ENCODE results near the gene CCNJL. TPM values are rescaled to one million over a fixed set of nuclear protein-coding genes. Genes with fewer than 3 reads are reported as not detected.

CCNJL gene
- total RNA-seq, 2 experiments from 2014 or later = not detected

DNA sequence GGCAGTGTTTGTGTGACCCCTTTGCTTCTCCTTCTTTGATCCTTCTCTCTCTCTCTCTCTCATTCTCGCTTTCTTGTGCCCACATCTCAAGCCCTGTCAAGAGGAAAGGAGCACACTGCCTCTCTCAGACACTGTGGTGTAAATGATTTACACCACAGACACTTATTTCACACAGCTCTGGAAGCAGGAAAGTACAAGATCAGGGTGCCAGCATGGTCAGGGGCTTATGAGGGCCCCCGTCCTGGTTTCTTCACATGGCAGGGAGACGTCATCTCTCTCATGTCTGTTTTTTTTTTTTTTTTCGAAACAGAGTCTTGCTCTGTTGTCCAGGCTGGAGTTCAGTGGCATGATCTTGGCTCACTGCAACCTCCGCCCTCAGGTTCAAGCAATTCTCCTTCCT, 76.6 kb downstream of the CCNJL start:
- POLR2A ChIA-PET = interaction anchor here (0.7 kb wide), 1 partner anchor 112 kb away, joined by 4 read pairs; no protein-coding TSS in a partner anchor
- no peak overlapping the region for H3K4me2 ChIP-seq (ENCODE audit: low read length)
- no peak for DNase-seq (ENCODE audit: low spot score)
- H3K36me3 ChIP-seq (ENCODE audit: insufficient read depth, low read length) = no peaks in the 10 kb centered on the region
- H3K9me3 ChIP-seq (ENCODE audit: low read length) = no peaks in the 10 kb centered on the region
- no peaks in the 10 kb centered on the region for H3K4me1 ChIP-seq (ENCODE audit: insufficient read depth, low read length, poor library complexity, severe bottlenecking)
- no peak overlapping the region for H2AFZ ChIP-seq (ENCODE audit: low read length)
- H3K27ac ChIP-seq (ENCODE audit: low read depth, low read length, poor library complexity, severe bottlenecking) = no peak overlapping the region
- no peaks in the 10 kb centered on the region for H4K20me1 ChIP-seq (ENCODE audit: insufficient read depth, low read length)
- no peaks in the 10 kb centered on the region for H3K79me2 ChIP-seq (ENCODE audit: insufficient read depth, low read depth, low read length)
- TF ChIP-seq, protein P1, sequence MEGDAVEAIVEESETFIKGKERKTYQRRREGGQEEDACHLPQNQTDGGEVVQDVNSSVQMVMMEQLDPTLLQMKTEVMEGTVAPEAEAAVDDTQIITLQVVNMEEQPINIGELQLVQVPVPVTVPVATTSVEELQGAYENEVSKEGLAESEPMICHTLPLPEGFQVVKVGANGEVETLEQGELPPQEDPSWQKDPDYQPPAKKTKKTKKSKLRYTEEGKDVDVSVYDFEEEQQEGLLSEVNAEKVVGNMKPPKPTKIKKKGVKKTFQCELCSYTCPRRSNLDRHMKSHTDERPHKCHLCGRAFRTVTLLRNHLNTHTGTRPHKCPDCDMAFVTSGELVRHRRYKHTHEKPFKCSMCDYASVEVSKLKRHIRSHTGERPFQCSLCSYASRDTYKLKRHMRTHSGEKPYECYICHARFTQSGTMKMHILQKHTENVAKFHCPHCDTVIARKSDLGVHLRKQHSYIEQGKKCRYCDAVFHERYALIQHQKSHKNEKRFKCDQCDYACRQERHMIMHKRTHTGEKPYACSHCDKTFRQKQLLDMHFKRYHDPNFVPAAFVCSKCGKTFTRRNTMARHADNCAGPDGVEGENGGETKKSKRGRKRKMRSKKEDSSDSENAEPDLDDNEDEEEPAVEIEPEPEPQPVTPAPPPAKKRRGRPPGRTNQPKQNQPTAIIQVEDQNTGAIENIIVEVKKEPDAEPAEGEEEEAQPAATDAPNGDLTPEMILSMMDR (conservative IDR thresholded peaks at IDR 0.05; ENCODE audit: low read length) = no peak
- TF ChIP-seq EZH2phosphoT487 (IDR thresholded peaks at IDR 0.05; ENCODE audit: borderline replicate concordance, low read depth, low read length) = no peak
- H3K9me2 ChIP-seq (ENCODE audit: insufficient read depth, low read length) = no peaks in the 10 kb centered on the region
- CTCF ChIA-PET (ENCODE audit: unreplicated experiment) = no interaction called here
- no peak overlapping the region for H3K4me3 ChIP-seq (ENCODE audit: low read depth, low read length, poor library complexity, severe bottlenecking)
- intact Hi-C loops (cut with micrococcal nuclease; ENCODE audit: unreplicated experiment) = loop anchor here (2.0 kb wide), 1 partner anchor 37 kb away; no protein-coding TSS in a partner anchor
- BruUV-seq (replicated peaks) = no TSS peak

DNA sequence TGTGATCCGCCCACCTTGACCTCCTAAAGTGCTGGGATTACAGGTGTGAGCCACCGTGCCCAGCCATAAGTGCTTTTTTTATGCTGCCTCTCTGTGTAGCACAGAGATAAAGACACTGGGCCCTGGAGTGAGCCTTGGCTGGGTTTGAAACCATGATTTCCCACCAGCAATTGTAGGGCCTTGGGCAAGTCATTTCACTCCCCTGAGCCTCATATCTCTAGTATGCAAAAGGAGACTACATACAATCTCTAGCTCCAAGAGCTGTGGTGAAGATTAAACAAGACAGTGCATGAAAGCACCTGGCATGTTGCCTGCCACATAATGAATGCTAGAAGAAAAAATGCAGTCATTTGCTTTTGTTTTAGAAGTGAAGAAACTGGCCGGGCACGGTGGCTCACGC, 79.1 kb downstream of the CCNJL start:
- Histone ChIP-seq H2AFZ (ENCODE audit: low read length) (no peak overlapping the region), H3K9me3 (ENCODE audit: low read length) (no peaks in the 10 kb centered on the region), H3K9me2 (ENCODE audit: insufficient read depth, low read length) (no peaks in the 10 kb centered on the region), H3K27ac (ENCODE audit: low read depth, low read length, poor library complexity, severe bottlenecking) (no peak overlapping the region), H3K4me1 (ENCODE audit: insufficient read depth, low read length, poor library complexity, severe bottlenecking) (no peaks in the 10 kb centered on the region), H3K36me3 (ENCODE audit: insufficient read depth, low read length) (no peaks in the 10 kb centered on the region), H3K4me2 (ENCODE audit: low read length) (no peak overlapping the region), H3K4me3 (ENCODE audit: low read depth, low read length, poor library complexity, severe bottlenecking) (no peak overlapping the region), H3K79me2 (ENCODE audit: insufficient read depth, low read depth, low read length) (no peaks in the 10 kb centered on the region), H4K20me1 (ENCODE audit: insufficient read depth, low read length) (no peaks in the 10 kb centered on the region)
- intact Hi-C loops (cut with micrococcal nuclease; ENCODE audit: unreplicated experiment) = no loop called here
- DNase-seq (ENCODE audit: low spot score) = no peak
- BruUV-seq (replicated peaks) = no TSS peak
- CTCF ChIA-PET (ENCODE audit: unreplicated experiment) = no interaction called here
- TF ChIP-seq, protein P1 (conservative IDR thresholded peaks at IDR 0.05; ENCODE audit: low read length) = no peak
- TF ChIP-seq EZH2phosphoT487 (IDR thresholded peaks at IDR 0.05; ENCODE audit: borderline replicate concordance, low read depth, low read length) = no peak
- POLR2A ChIA-PET = interaction anchor here (0.6 kb wide), 1 partner anchor 17 kb away, joined by 3 read pairs; no protein-coding TSS in a partner anchor

DNA sequence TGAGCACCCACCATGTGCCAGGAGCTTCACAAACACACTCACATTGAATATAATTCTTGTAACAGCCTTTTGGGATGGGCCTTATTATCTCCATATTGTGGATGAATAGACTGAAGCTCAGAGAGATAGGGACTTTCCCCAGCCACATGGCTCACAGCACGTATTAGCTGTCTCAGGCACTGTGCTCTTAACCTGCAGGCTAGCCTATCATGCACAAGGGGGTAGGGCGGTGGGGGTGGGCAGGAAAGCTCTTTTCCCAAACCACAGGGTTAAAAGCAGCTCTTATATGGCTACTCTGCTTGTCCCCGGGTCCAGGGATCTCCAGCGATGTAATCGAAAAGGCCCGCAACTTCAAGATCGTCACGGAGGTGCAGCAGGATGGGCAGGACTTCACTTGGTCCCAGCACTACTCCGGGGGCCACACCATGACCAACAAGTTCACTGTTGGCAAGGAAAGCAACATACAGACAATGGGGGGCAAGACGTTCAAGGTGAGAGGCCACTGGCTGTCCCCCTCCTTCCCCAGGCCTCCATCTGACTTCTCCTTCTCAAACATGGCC, 80.5 kb downstream of the CCNJL start:
- Histone ChIP-seq H2AFZ (ENCODE audit: low read length) (no peak overlapping the region), H3K9me2 (ENCODE audit: insufficient read depth, low read length) (no peaks in the 10 kb centered on the region), H3K9me3 (ENCODE audit: low read length) (no peaks in the 10 kb centered on the region), H3K79me2 (ENCODE audit: insufficient read depth, low read depth, low read length) (no peaks in the 10 kb centered on the region), H3K4me3 (ENCODE audit: low read depth, low read length, poor library complexity, severe bottlenecking) (no peak overlapping the region), H3K4me2 (ENCODE audit: low read length) (no peak overlapping the region), H3K27ac (ENCODE audit: low read depth, low read length, poor library complexity, severe bottlenecking) (no peak overlapping the region), H4K20me1 (ENCODE audit: insufficient read depth, low read length) (no peaks in the 10 kb centered on the region), H3K36me3 (ENCODE audit: insufficient read depth, low read length) (no peaks in the 10 kb centered on the region), H3K4me1 (ENCODE audit: insufficient read depth, low read length, poor library complexity, severe bottlenecking) (no peaks in the 10 kb centered on the region)
- intact Hi-C loops (cut with micrococcal nuclease; ENCODE audit: unreplicated experiment) = no loop called here
- TF ChIP-seq EZH2phosphoT487 (IDR thresholded peaks at IDR 0.05; ENCODE audit: borderline replicate concordance, low read depth, low read length) = no peak
- TF ChIP-seq, protein P1 (conservative IDR thresholded peaks at IDR 0.05; ENCODE audit: low read length) = no peak
- POLR2A ChIA-PET = interaction anchor here (0.8 kb wide), 1 partner anchor 165 kb away, joined by 3 read pairs; no protein-coding TSS in a partner anchor
- BruUV-seq (replicated peaks) = no TSS peak
- no peak for DNase-seq (ENCODE audit: low spot score)
- CTCF ChIA-PET (ENCODE audit: unreplicated experiment) = interaction anchor here (0.6 kb wide), 1 partner anchor 9 kb away, joined by 3 read pairs; no protein-coding TSS in a partner anchor

Data from OCI-LY7 (cell line).